Measurements from ENCODE around the gene PDE6B. TPM values are rescaled to one million over a fixed set of nuclear protein-coding genes. Genes with fewer than 3 reads are reported as not detected.

Gene PDE6B
- total RNA-seq, 1 donor from 2014 or later, result 2.3 TPM

DNA sequence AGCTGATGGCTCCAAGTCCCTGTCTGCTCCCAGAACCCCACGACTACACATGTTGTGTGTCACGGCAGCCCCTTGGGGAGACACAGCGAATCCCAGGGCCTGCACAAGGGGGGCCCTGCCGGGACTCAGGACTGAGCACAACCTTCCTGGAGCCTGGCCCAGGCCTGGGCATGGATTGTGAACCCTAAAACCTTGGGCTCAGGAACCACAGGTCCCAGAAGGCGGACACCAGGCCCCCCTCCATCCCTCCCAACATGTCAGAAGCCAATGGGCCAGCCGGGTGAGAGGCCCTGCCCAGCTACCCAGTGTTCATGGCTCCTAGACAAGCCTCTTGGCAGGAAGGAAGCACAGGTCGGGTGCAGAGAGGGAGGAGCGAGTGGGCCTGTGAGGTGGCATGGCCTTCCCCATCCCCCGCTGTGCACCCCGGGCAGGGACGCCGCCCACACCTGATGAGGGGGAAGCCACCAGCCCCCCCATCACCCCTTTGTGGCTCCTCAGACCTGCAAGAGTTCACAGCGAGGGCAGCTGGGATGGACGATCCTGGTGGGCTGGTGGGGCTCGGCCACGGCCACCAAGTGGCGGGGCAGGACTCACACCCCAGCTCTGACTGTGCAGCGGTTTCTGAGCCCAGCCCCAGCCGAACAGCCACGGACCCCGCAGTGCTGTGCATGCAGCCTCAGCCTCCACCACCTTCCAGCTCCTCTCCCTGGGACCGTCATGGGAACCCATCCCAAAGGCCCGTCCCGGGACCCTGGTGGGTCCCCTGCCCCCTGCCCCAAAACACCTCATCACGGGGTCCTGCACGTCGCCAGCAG lies 3.7 kb downstream of the PDE6B start:
- DNase-seq (ENCODE audit: low spot score), result peak; percentile 88
- Mint-ChIP-seq H3K9me3 (ENCODE audit: low read depth) (peaks cover 9% of the 10 kb centered on the region), H3K27ac (ENCODE audit: unreplicated experiment) (no peak overlapping the region), H3K27me3 (ENCODE audit: low read depth) (peaks cover 15% of the 10 kb centered on the region), H3K36me3 (ENCODE audit: low read depth) (no peaks in the 10 kb centered on the region), H3K4me1 (ENCODE audit: low read depth) (no peaks in the 10 kb centered on the region), H3K4me3 (ENCODE audit: unreplicated experiment) (no peak overlapping the region)
- TF ChIP-seq, protein P1, sequence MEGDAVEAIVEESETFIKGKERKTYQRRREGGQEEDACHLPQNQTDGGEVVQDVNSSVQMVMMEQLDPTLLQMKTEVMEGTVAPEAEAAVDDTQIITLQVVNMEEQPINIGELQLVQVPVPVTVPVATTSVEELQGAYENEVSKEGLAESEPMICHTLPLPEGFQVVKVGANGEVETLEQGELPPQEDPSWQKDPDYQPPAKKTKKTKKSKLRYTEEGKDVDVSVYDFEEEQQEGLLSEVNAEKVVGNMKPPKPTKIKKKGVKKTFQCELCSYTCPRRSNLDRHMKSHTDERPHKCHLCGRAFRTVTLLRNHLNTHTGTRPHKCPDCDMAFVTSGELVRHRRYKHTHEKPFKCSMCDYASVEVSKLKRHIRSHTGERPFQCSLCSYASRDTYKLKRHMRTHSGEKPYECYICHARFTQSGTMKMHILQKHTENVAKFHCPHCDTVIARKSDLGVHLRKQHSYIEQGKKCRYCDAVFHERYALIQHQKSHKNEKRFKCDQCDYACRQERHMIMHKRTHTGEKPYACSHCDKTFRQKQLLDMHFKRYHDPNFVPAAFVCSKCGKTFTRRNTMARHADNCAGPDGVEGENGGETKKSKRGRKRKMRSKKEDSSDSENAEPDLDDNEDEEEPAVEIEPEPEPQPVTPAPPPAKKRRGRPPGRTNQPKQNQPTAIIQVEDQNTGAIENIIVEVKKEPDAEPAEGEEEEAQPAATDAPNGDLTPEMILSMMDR (IDR thresholded peaks at IDR 0.05), result no peak

DNA sequence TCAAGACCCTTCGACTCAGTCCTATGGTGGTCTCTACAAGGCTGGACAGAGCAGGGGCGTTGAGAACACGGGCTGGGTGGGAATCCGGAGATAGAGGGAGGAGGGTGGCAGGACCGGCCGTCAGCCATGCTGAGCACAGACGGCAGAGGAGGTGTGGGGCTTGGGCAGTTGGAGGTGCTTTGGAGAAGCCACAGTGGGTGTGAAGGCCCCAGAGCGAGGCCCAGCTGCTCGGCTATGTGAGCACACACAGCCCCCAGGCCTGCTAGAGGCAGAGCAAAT lies 4.2 kb downstream of the PDE6B start:
- TF ChIP-seq, protein P1 (IDR thresholded peaks at IDR 0.05), result no peak
- Mint-ChIP-seq H3K4me3 (ENCODE audit: unreplicated experiment) (no peak overlapping the region), H3K36me3 (ENCODE audit: low read depth) (no peaks in the 10 kb centered on the region), H3K4me1 (ENCODE audit: low read depth) (no peaks in the 10 kb centered on the region), H3K27ac (ENCODE audit: unreplicated experiment) (no peak overlapping the region), H3K9me3 (ENCODE audit: low read depth) (peaks cover 9% of the 10 kb centered on the region), H3K27me3 (ENCODE audit: low read depth) (peaks cover 15% of the 10 kb centered on the region)
- no peak for DNase-seq (ENCODE audit: low spot score)

DNA sequence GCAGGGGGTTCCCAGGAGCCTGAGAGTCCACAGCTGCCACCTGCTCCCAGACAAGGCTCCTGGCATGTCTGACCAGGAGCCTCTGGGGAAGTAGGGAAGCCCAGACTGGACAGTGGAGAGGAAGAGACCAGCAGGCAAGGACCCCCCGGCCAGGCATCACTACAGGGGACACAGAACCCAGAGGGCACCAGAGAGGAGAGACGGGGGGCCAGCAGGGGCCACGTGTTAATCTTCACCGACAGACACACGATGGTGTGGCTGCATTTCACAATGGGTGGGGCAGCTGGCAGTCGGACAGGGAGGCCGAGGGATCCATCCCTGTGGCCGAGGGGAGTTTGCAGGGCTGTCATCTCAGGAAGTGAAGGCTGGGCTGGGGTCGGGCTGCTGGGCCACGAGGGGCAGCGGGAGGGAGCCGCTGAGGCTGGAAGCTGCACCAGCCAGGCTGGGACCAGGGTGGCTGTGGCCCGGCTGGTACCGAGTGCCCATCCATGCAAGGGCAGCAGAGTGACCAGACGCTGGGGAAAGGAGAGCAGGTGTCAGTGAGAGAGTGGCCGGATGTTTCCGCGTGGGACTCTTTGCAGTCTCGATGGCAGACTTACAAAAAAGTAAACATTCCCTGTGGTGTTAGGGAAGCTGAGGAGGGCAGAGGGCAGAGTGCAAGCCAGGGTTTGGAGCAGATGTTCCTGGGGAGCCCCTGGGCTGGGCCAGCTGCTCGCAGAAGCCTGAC lies 4.7 kb downstream of the PDE6B start:
- peak; percentile 88 for DNase-seq (ENCODE audit: low spot score)
- no peaks in the 10 kb centered on the region for H3K4me1 Mint-ChIP-seq (ENCODE audit: low read depth)

DNA sequence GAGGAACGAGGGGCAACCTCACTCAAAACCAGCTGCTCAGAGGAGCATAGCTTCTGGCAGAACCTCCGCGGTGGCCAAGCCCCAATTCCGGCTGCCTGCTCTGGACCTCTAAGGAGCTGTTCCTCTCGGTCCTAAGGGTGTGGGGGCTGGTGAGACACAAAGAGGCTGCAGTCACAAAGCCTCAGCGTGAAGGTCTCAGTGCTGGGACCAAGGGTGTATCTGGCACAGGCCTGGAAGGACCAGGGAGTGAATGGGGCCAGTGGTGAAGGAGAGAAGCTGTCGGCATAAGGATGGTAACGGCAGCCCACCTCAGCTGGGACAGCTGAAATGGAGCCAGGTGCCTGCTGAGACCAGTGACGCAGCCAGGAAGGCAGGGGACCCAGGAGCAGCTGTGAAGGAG lies 5.3 kb downstream of the PDE6B start:
- Mint-ChIP-seq H3K4me1 (ENCODE audit: low read depth) (no peaks in the 10 kb centered on the region), H3K4me3 (ENCODE audit: unreplicated experiment) (no peak overlapping the region), H3K27me3 (ENCODE audit: low read depth) (peaks cover 15% of the 10 kb centered on the region), H3K9me3 (ENCODE audit: low read depth) (peaks cover 9% of the 10 kb centered on the region), H3K36me3 (ENCODE audit: low read depth) (no peaks in the 10 kb centered on the region), H3K27ac (ENCODE audit: unreplicated experiment) (no peak overlapping the region)
- DNase-seq (ENCODE audit: low spot score), result peak; percentile 65
- TF ChIP-seq, protein P1 (IDR thresholded peaks at IDR 0.05), result no peak

More for the DNA sequence above, 4.7 kb downstream of the PDE6B start:
- Mint-ChIP-seq H3K27ac (ENCODE audit: unreplicated experiment) (no peak overlapping the region), H3K36me3 (ENCODE audit: low read depth) (no peaks in the 10 kb centered on the region), H3K4me3 (ENCODE audit: unreplicated experiment) (no peak overlapping the region), H3K9me3 (ENCODE audit: low read depth) (peaks cover 9% of the 10 kb centered on the region), H3K27me3 (ENCODE audit: low read depth) (peaks cover 15% of the 10 kb centered on the region)
- TF ChIP-seq, protein P1 (IDR thresholded peaks at IDR 0.05), result no peak

DNA sequence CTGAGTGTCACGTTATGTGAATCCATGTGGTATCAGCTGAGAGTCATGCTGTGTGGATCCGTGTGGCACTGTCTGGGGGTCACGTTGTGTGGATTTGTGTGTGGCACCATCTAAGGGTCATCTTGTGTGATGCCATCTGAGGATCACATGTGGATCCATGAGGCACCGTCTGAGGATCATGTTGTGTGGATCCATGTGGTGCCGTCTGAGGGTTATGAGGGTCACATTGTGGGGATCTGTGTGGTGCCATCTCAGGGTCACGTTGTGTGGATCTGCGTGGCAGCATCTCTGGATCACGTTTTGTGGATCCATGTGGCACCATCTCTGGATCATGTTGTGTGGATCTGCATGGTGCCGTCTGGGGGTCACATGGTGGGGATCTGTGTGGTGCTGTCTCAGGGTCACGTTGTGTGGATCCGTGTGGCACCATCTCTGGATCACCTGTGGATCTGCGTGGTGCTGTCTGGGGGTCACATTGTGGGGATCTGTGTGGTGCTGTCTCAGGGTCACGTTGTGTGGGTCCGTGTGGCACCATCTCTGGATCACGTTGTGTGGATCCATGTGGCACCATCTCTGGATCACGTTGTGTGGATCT lies 6.9 kb downstream of the PDE6B start:
- peak; percentile 56 for DNase-seq (ENCODE audit: low spot score)
- H3K9me3 Mint-ChIP-seq (ENCODE audit: low read depth), result peaks cover 9% of the 10 kb centered on the region
- H3K4me1 Mint-ChIP-seq (ENCODE audit: low read depth), result peaks cover under 1% of the 10 kb centered on the region
- no peaks in the 10 kb centered on the region for H3K36me3 Mint-ChIP-seq (ENCODE audit: low read depth)
- no peak overlapping the region for H3K4me3 Mint-ChIP-seq (ENCODE audit: unreplicated experiment)
- H3K27ac Mint-ChIP-seq (ENCODE audit: unreplicated experiment), result no peak overlapping the region
- peaks cover 18% of the 10 kb centered on the region for H3K27me3 Mint-ChIP-seq (ENCODE audit: low read depth)
- TF ChIP-seq, protein P1 (IDR thresholded peaks at IDR 0.05), result no peak
